Astrocyte (in vitro differentiated cells and primary cell): ENCODE measurements around the gene PATL2. TPM values are rescaled to one million over a fixed set of nuclear protein-coding genes. Genes with fewer than 3 reads are reported as not detected.

ENCODE experiments used
- DNase-seq: peaks from one replicate; pipeline ENCODE4 v3.0.0-alpha.2; 2010; ENCODE audit warnings: low read depth
- FAIRE-seq: peaks from 2 replicates; lab custom pipeline; 2011; peaks lifted over from hg19 to GRCh38; lab: Jason Lieb, UNC
- H2AFZ ChIP-seq: 2 replicates; pipeline ENCODE4 v1.6.0; 2012; ENCODE audit warnings: low read depth, low read length, inconsistent platforms
- H3K27ac ChIP-seq: 2 replicates; pipeline ENCODE4 v1.5.1; 2011; ENCODE audit warnings: low read depth, low read length, inconsistent platforms
- H3K27me3 ChIP-seq: 2 replicates; pipeline ENCODE4 v1.6.0; 2011; ENCODE audit warnings: low read length, inconsistent platforms; ENCODE audit not compliant: insufficient read depth
- H3K36me3 ChIP-seq: 2 replicates; pipeline ENCODE4 v1.5.1; 2011; ENCODE audit warnings: low read length, inconsistent platforms; ENCODE audit not compliant: insufficient read depth
- H3K4me1 ChIP-seq: 2 replicates; pipeline ENCODE4 v1.5.1; 2011; ENCODE audit warnings: low read length, inconsistent platforms; ENCODE audit not compliant: insufficient read depth
- H3K4me2 ChIP-seq: 2 replicates; pipeline ENCODE4 v1.6.0; 2012; ENCODE audit warnings: low read length, inconsistent platforms
- H3K4me3 ChIP-seq: 2 replicates; pipeline ENCODE4 v1.5.1; 2011; ENCODE audit warnings: low read depth, mild to moderate bottlenecking, low read length, inconsistent platforms; ENCODE audit not compliant: insufficient read depth
- H3K79me2 ChIP-seq: 2 replicates; pipeline ENCODE4 v1.6.0; 2012; ENCODE audit warnings: mild to moderate bottlenecking, low read length, inconsistent platforms; ENCODE audit not compliant: insufficient read depth
- H3K9ac ChIP-seq: 2 replicates; pipeline ENCODE4 v1.6.0; 2012; ENCODE audit warnings: mild to moderate bottlenecking, low read length, inconsistent platforms
- H3K9me3 ChIP-seq: 2 replicates; pipeline ENCODE4 v1.5.1; 2012; ENCODE audit warnings: low read depth, mild to moderate bottlenecking, low read length, inconsistent platforms; ENCODE audit not compliant: insufficient read depth
- H4K20me1 ChIP-seq: 2 replicates; pipeline ENCODE4 v1.6.0; 2012; ENCODE audit warnings: low read length, inconsistent platforms; ENCODE audit not compliant: insufficient read depth
- H3K27ac Mint-ChIP-seq: one replicate; pipeline ENCODE4 v1.8.0; 2021; ENCODE audit warnings: mild to moderate bottlenecking, mixed read lengths; ENCODE audit not compliant: unreplicated experiment
- H3K27me3 Mint-ChIP-seq: one replicate; pipeline ENCODE4 v1.8.0; 2021; ENCODE audit warnings: low read depth, mixed read lengths; ENCODE audit not compliant: unreplicated experiment
- H3K36me3 Mint-ChIP-seq: one replicate; pipeline ENCODE4 v1.8.0; 2021; ENCODE audit warnings: low read depth, mixed read lengths; ENCODE audit not compliant: unreplicated experiment
- H3K4me1 Mint-ChIP-seq: one replicate; pipeline ENCODE4 v1.8.0; 2021; ENCODE audit warnings: low read depth, mixed read lengths; ENCODE audit not compliant: unreplicated experiment
- H3K4me3 Mint-ChIP-seq: one replicate; pipeline ENCODE4 v1.8.0; 2021; ENCODE audit warnings: mild to moderate bottlenecking, moderate library complexity, mixed read lengths; ENCODE audit not compliant: unreplicated experiment
- H3K9me3 Mint-ChIP-seq: one replicate; pipeline ENCODE4 v1.8.0; 2021; ENCODE audit warnings: mild to moderate bottlenecking, mixed read lengths; ENCODE audit not compliant: unreplicated experiment
- CTCF ChIP-seq: IDR thresholded peaks from 2 replicates; pipeline ENCODE4 v1.5.1; 2011; ENCODE audit warnings: low read depth, mild to moderate bottlenecking, inconsistent platforms, low read length, moderate library complexity; ENCODE audit not compliant: insufficient read depth
- EZH2 ChIP-seq: IDR thresholded peaks from 2 replicates; pipeline ENCODE4 v1.6.1; 2012; ENCODE audit warnings: mild to moderate bottlenecking, low read length, inconsistent platforms; ENCODE audit not compliant: insufficient read depth
- total RNA-seq: library from RNA; stranded (reverse); gene quantifications from 2 replicates; pipeline ENCODE4 v1.2.1, GENCODE V29; 2021

The PATL2 gene
- total RNA-seq, 1 donor from 2014 or later, result 1.2 TPM

- FAIRE-seq, result no peak
Observed at GRCh38 chr15:44716983-44717602, 6.0 kb upstream of the PATL2 start.

GRCh38 chr15:44715797-44716334 lies 4.7 kb upstream of the PATL2 start:
- Histone ChIP-seq H3K4me2 (no peak overlapping the region), H3K27me3 (no peaks in the 10 kb centered on the region), H3K9me3 (no peaks in the 10 kb centered on the region), H2AFZ (no peak overlapping the region), H3K79me2 (peaks cover 46% of the 10 kb centered on the region), H3K36me3 (peaks cover 39% of the 10 kb centered on the region), H3K27ac (no peak overlapping the region), H3K4me1 (peaks cover 9% of the 10 kb centered on the region), H4K20me1 (peaks cover 59% of the 10 kb centered on the region), H3K9ac (no peak overlapping the region), H3K4me3 (no peak overlapping the region)
- Mint-ChIP-seq H3K36me3 (peaks cover 4% of the 10 kb centered on the region), H3K27me3 (no peaks in the 10 kb centered on the region), H3K27ac (no peak overlapping the region), H3K4me1 (peaks cover 10% of the 10 kb centered on the region), H3K4me3 (no peak overlapping the region), H3K9me3 (no peaks in the 10 kb centered on the region)
- no peak for DNase-seq
- TF ChIP-seq EZH2, result no peak
- TF ChIP-seq CTCF, result no peak
- no peak for FAIRE-seq

More at GRCh38 chr15:44716983-44717602, 6.0 kb upstream of the PATL2 start:
- no peak for DNase-seq
- no peak overlapping the region for H2AFZ ChIP-seq
- H3K4me2 ChIP-seq, result no peak overlapping the region
- Mint-ChIP-seq H3K27ac (no peak overlapping the region), H3K27me3 (no peaks in the 10 kb centered on the region), H3K9me3 (no peaks in the 10 kb centered on the region), H3K36me3 (peaks cover 4% of the 10 kb centered on the region), H3K4me1 (peaks cover 10% of the 10 kb centered on the region), H3K4me3 (no peak overlapping the region)
- H3K36me3 ChIP-seq, result peaks cover 39% of the 10 kb centered on the region
- no peak for TF ChIP-seq CTCF
- no peak for TF ChIP-seq EZH2
- H3K79me2 ChIP-seq, result peaks cover 38% of the 10 kb centered on the region
- no peak overlapping the region for H3K9ac ChIP-seq
- no peak overlapping the region for H3K4me3 ChIP-seq
- H3K27me3 ChIP-seq, result no peaks in the 10 kb centered on the region
- no peaks in the 10 kb centered on the region for H3K9me3 ChIP-seq
- H3K4me1 ChIP-seq, result peaks cover 9% of the 10 kb centered on the region
- H3K27ac ChIP-seq, result no peak overlapping the region
- H4K20me1 ChIP-seq, result peaks cover 55% of the 10 kb centered on the region

- peaks cover 39% of the 10 kb centered on the region for H3K36me3 ChIP-seq
- H3K4me3 Mint-ChIP-seq, result peak overlapping the region; percentile 96
- H3K4me1 Mint-ChIP-seq, result peaks cover 10% of the 10 kb centered on the region
- H3K9ac ChIP-seq, result no peak overlapping the region
- H3K79me2 ChIP-seq, result peaks cover 46% of the 10 kb centered on the region
- no peak overlapping the region for H2AFZ ChIP-seq
- H3K4me3 ChIP-seq, result no peak overlapping the region
- no peaks in the 10 kb centered on the region for H3K27me3 Mint-ChIP-seq
- no peak for DNase-seq
- H3K9me3 Mint-ChIP-seq, result no peaks in the 10 kb centered on the region
- H3K36me3 Mint-ChIP-seq, result peaks cover 4% of the 10 kb centered on the region
- H3K27ac ChIP-seq, result no peak overlapping the region
- TF ChIP-seq EZH2 (no peak), CTCF (no peak)
- H3K9me3 ChIP-seq, result no peaks in the 10 kb centered on the region
- no peak for FAIRE-seq
- peaks cover 9% of the 10 kb centered on the region for H3K4me1 ChIP-seq
- no peaks in the 10 kb centered on the region for H3K27me3 ChIP-seq
- no peak overlapping the region for H3K4me2 ChIP-seq
- H3K27ac Mint-ChIP-seq, result no peak overlapping the region
- H4K20me1 ChIP-seq, result peaks cover 59% of the 10 kb centered on the region
Observed at GRCh38 chr15:44715142-44715796, 4.1 kb upstream of the PATL2 start.
